NCI-H2227 treated with DMSO at 0.1 percent for 48 hours (cell line): ENCODE measurements around the gene OR4F3.
"Not testable (repeated sequence)": the region's sequence is repeated elsewhere in the genome, so short reads cannot be mapped to it uniquely, and the experiment has no call there.

Source experiments
- DNase-seq: peaks from one replicate; lab custom pipeline; 2025; lab: John Stamatoyannopoulos, UW

Gene OR4F3

GRCh38 chr5:181366968-181367367 is at the start of gene OR4F3:
Gene OR4F3 (plus strand): TSS chr5:181367268.
- not testable (repeated sequence) for DNase-seq
